Mesenchymal stem cell (in vitro differentiated cells and primary cell): ENCODE results near the gene CDC16.

Experiments used
- DNase-seq: peaks from one replicate; pipeline ENCODE4 v3.0.0-alpha.2; 2013
- H2AFZ ChIP-seq: one replicate; pipeline ENCODE4 v1.6.1; 2013; ENCODE audit warnings: low read depth, mild to moderate bottlenecking, control low read depth, inconsistent platforms, low read length, moderate library complexity
- H2AK5ac ChIP-seq: 2 replicates; pipeline ENCODE4 v1.6.1; 2013; ENCODE audit warnings: low read length, moderate library complexity, mild to moderate bottlenecking, inconsistent platforms; ENCODE audit not compliant: severe bottlenecking
- H2BK120ac ChIP-seq: one replicate; pipeline ENCODE4 v1.6.1; 2013; ENCODE audit warnings: low read depth, mild to moderate bottlenecking, inconsistent platforms, low read length, moderate library complexity
- H2BK12ac ChIP-seq, 2 experiments: one replicate each; pipeline ENCODE4 v1.6.1; 2013; ENCODE audit warnings: inconsistent platforms in 2 of 2, low read length in 2 of 2, mild to moderate bottlenecking in 2 of 2, moderate library complexity in 2 of 2, control low read depth in 1 of 2
- H2BK15ac ChIP-seq: one replicate; pipeline ENCODE4 v1.6.1; 2013; ENCODE audit warnings: mild to moderate bottlenecking, low read depth, inconsistent platforms; ENCODE audit not compliant: poor library complexity, severe bottlenecking
- H2BK5ac ChIP-seq: 2 replicates; pipeline ENCODE4 v1.6.1; 2013; ENCODE audit warnings: low read depth, mild to moderate bottlenecking, low read length, control low read depth, inconsistent platforms; ENCODE audit not compliant: poor library complexity, severe bottlenecking
- H3K14ac ChIP-seq, 2 experiments: one replicate each; pipeline ENCODE4 v1.6.1; 2013; ENCODE audit warnings: inconsistent platforms in 2 of 2, low read length in 2 of 2, control low read depth in 1 of 2, mild to moderate bottlenecking in 1 of 2, moderate library complexity in 1 of 2
- H3K18ac ChIP-seq, 2 experiments: one replicate each; pipeline ENCODE4 v1.6.1; 2013; ENCODE audit warnings: inconsistent platforms in 2 of 2, low read length in 2 of 2, control low read depth in 1 of 2, low read depth in 1 of 2, mild to moderate bottlenecking in 1 of 2
- H3K23ac ChIP-seq, 2 experiments: one replicate each; pipeline ENCODE4 v1.6.1; 2013; ENCODE audit warnings: inconsistent platforms in 2 of 2, low read length in 2 of 2, mild to moderate bottlenecking in 2 of 2, moderate library complexity in 2 of 2, control low read depth in 1 of 2
- H3K27ac ChIP-seq: 2 replicates; pipeline ENCODE4 v1.5.1; 2013; ENCODE audit warnings: mild to moderate bottlenecking, moderate library complexity, low read length, control low read depth, inconsistent platforms; ENCODE audit not compliant: poor library complexity, severe bottlenecking
- H3K27me3 ChIP-seq, 2 experiments: 2 replicates each; pipeline versions ENCODE4 v1.6.1 to v1.7.0; 2013; ENCODE audit warnings: low read length in 2 of 2, mild to moderate bottlenecking in 2 of 2, moderate library complexity in 2 of 2, control low read depth in 1 of 2, inconsistent platforms in 1 of 2; ENCODE audit not compliant: control insufficient read depth in 1 of 2, insufficient read depth in 1 of 2
- H3K36me3 ChIP-seq, 2 experiments: 2 replicates each; pipeline versions ENCODE4 v1.6.1 to v1.7.0; 2013; ENCODE audit warnings: low read length in 2 of 2, control low read depth in 1 of 2, inconsistent platforms in 1 of 2, low read depth in 1 of 2, mild to moderate bottlenecking in 1 of 2; ENCODE audit not compliant: insufficient read depth in 2 of 2, control insufficient read depth in 1 of 2
- H3K4ac ChIP-seq, 2 experiments: one replicate each; pipeline ENCODE4 v1.6.1; 2013; ENCODE audit warnings: inconsistent platforms in 2 of 2, low read length in 2 of 2, mild to moderate bottlenecking in 2 of 2, moderate library complexity in 2 of 2, control low read depth in 1 of 2, low read depth in 1 of 2
- H3K4me1 ChIP-seq: 2 replicates; pipeline ENCODE4 v1.6.1; 2013; ENCODE audit warnings: low read depth, low read length, control low read depth; ENCODE audit not compliant: control insufficient read depth, insufficient read depth
- H3K4me2 ChIP-seq: 2 replicates; pipeline ENCODE4 v1.6.1; 2013; ENCODE audit warnings: low read length, mild to moderate bottlenecking, inconsistent platforms; ENCODE audit not compliant: poor library complexity, severe bottlenecking
- H3K4me3 ChIP-seq, 2 experiments: 2 replicates each; pipeline versions ENCODE4 v1.5.1 to v1.7.0; 2013; ENCODE audit warnings: low read length in 2 of 2, mild to moderate bottlenecking in 2 of 2, control low read depth in 1 of 2, low read depth in 1 of 2; ENCODE audit not compliant: insufficient read depth in 1 of 2
- H3K79me1 ChIP-seq: replicated peaks from 2 replicates; pipeline ENCODE4 v1.6.1; 2013; ENCODE audit warnings: mild to moderate bottlenecking, control low read depth, low read length, inconsistent platforms; ENCODE audit not compliant: poor library complexity, severe bottlenecking
- H3K9ac ChIP-seq: 2 replicates; pipeline ENCODE4 v1.7.0; 2013; ENCODE audit warnings: mild to moderate bottlenecking, low read length, moderate library complexity
- H3K9me3 ChIP-seq: 2 replicates; pipeline ENCODE4 v1.7.0; 2013; ENCODE audit warnings: mild to moderate bottlenecking, low read length; ENCODE audit not compliant: control insufficient read depth
- H4K8ac ChIP-seq: one replicate; pipeline ENCODE4 v1.6.1; 2013; ENCODE audit warnings: inconsistent platforms, mild to moderate bottlenecking, low read length, moderate library complexity
- H4K91ac ChIP-seq: one replicate; pipeline ENCODE4 v1.6.1; 2013; ENCODE audit warnings: mild to moderate bottlenecking, low read length, inconsistent platforms
- WGBS: methylation state at CpG from one replicate; pipeline ENCODE4 v1.1.7; 2013; ENCODE audit warnings: mixed read lengths; 5-methylcytosine and 5-hydroxymethylcytosine counted together

Gene CDC16

DNA sequence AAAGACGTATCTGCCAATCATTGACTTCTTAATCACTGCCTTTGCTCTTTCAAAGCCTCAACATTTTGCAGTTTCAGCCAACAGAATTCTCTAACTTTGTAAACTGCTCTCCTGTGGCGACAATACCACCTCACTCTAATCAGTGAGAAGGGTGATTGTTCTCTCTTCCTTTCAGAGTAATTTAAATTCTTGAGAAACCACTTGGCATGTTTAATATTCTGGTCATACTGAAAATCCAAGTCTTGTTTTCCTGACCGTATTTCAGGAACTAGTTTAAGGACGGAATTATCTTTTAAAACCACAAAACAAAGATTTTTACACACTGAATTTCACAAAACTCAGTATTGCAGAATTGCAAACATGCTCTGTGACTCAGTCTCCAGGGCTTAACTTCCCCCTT, 5.2 kb upstream of the CDC16 start:
- Histone ChIP-seq H2BK5ac (no peak overlapping the region), H3K79me1 (no peaks in the 10 kb centered on the region), H2BK120ac (no peak overlapping the region), H2AK5ac (no peak overlapping the region), H3K9ac (peak overlapping the region; percentile 31), H3K4ac (no peak overlapping the region), H3K14ac (no peak overlapping the region), H3K27me3 (peaks cover 17 to 23% of the 10 kb centered on the region in 2 experiments), H3K36me3 (no peaks in the 10 kb centered on the region), H3K4me1 (peaks cover 15% of the 10 kb centered on the region), H3K18ac (no peak overlapping the region), H4K91ac (no peak overlapping the region), H3K4me2 (no peak overlapping the region), H3K4me3 (no peak overlapping the region), H3K9me3 (no peaks in the 10 kb centered on the region), H3K27ac (no peak overlapping the region), H2BK15ac (no peak overlapping the region), H4K8ac (no peak overlapping the region), H2AFZ (no peak overlapping the region), H3K23ac (no peak overlapping the region), H2BK12ac (no peak overlapping the region)
- 73% methylated on average over 3 of the region's 4 CpGs for WGBS
- DNase-seq = no peak

DNA sequence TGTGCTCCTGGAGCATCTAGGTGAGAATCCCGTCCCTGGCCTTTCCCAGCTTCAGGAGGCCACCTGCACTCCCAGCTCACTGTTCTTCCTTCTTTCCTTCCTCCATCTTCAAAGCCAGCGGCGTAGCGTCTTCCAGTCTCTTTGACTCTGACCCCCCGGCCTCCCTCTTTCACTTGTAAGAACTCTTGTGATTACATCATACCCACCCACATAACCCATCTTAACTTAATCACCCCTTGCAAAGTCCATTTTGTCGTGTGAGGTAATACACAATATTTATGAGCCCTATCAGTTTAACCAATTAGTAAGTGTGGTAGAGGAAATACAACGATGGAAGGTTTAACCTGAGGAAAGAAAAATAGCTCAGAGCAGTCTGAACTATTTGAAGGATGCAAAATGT, 4.6 kb upstream of the CDC16 start:
- H2BK5ac ChIP-seq = no peak overlapping the region
- H4K8ac ChIP-seq = no peak overlapping the region
- no peak overlapping the region for H3K14ac ChIP-seq
- H3K27ac ChIP-seq = no peak overlapping the region
- H4K91ac ChIP-seq = no peak overlapping the region
- H3K4me2 ChIP-seq = no peak overlapping the region
- no peak overlapping the region for H3K23ac ChIP-seq
- H2AFZ ChIP-seq = no peak overlapping the region
- no peaks in the 10 kb centered on the region for H3K79me1 ChIP-seq
- no peak overlapping the region for H3K4me3 ChIP-seq
- WGBS = 47% methylated on average over 6 of the region's 7 CpGs
- H3K4me1 ChIP-seq = peaks cover 16% of the 10 kb centered on the region
- peak overlapping the region; percentile 31 for H3K9ac ChIP-seq
- H3K18ac ChIP-seq = no peak overlapping the region
- peaks cover 17 to 23% of the 10 kb centered on the region in 2 experiments for H3K27me3 ChIP-seq
- no peak overlapping the region for H3K4ac ChIP-seq
- no peak overlapping the region for H2BK15ac ChIP-seq
- peak; percentile 18 for DNase-seq
- H2BK120ac ChIP-seq = no peak overlapping the region
- no peak overlapping the region for H2BK12ac ChIP-seq
- no peaks in the 10 kb centered on the region for H3K36me3 ChIP-seq
- H2AK5ac ChIP-seq = no peak overlapping the region
- H3K9me3 ChIP-seq = no peaks in the 10 kb centered on the region

DNA sequence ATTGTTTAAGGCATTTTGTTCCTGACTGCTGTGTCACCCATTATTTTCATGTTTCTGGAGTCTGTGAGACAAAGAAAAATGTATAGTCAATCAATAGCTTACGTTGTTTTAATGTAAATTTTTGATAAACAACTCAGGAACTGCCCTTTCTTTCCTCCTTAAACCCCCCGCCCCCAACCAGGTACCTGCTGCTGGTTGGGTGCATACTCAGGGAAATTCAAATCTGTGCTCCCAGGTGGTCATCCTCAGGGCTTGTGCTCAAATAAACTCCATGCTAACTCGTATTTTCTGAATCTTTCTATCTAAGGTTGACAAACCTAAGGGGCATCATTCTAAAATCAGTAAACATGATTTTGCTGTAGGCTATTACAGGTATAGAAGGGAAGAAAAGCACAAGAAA, 4.1 kb upstream of the CDC16 start:
- H2AK5ac ChIP-seq = no peak overlapping the region
- H3K23ac ChIP-seq = no peak overlapping the region
- no peaks in the 10 kb centered on the region for H3K36me3 ChIP-seq
- no peak overlapping the region for H2AFZ ChIP-seq
- no peak overlapping the region for H2BK5ac ChIP-seq
- H4K91ac ChIP-seq = no peak overlapping the region
- WGBS = 46% methylated on average over 2 of the region's 3 CpGs
- no peak overlapping the region for H3K18ac ChIP-seq
- no peak overlapping the region for H2BK12ac ChIP-seq
- H3K4me2 ChIP-seq = no peak overlapping the region
- H3K9me3 ChIP-seq = no peaks in the 10 kb centered on the region
- peaks cover 17 to 23% of the 10 kb centered on the region in 2 experiments for H3K27me3 ChIP-seq
- no peak overlapping the region for H2BK120ac ChIP-seq
- no peak overlapping the region for H3K9ac ChIP-seq
- H2BK15ac ChIP-seq = no peak overlapping the region
- no peak for DNase-seq
- no peak overlapping the region for H4K8ac ChIP-seq
- peaks cover 15% of the 10 kb centered on the region for H3K4me1 ChIP-seq
- no peaks in the 10 kb centered on the region for H3K79me1 ChIP-seq
- H3K14ac ChIP-seq = no peak overlapping the region
- no peak overlapping the region for H3K4me3 ChIP-seq
- H3K27ac ChIP-seq = no peak overlapping the region
- H3K4ac ChIP-seq = no peak overlapping the region

DNA sequence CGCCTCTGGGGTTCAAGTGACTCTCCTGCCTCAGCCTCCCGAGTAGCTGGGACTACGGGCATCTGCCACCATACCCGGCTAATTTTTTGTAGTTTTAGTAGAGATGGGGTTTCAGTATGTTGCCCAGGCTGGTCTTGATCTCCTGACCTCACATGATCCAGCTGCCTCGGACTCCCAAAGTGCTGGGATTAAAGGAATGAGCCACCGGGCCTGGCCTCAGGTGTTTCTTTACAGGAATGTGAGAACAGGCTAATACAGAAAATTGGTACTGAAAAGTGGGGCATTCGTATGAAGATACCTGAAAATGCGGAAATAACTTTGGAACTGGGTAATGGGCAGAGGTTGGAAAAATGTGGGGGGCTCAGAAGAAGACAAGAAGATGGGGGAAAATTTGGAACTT, 2.8 kb upstream of the CDC16 start:
- no peak overlapping the region for H3K9ac ChIP-seq
- H2AFZ ChIP-seq = no peak overlapping the region
- no peak overlapping the region for H3K4me2 ChIP-seq
- H2BK5ac ChIP-seq = no peak overlapping the region
- H3K18ac ChIP-seq = no peak overlapping the region
- H3K4ac ChIP-seq = no peak overlapping the region
- H2BK15ac ChIP-seq = no peak overlapping the region
- no peak overlapping the region for H3K14ac ChIP-seq
- peaks cover 8% of the 10 kb centered on the region for H3K4me1 ChIP-seq
- H4K91ac ChIP-seq = no peak overlapping the region
- H4K8ac ChIP-seq = no peak overlapping the region
- no peak overlapping the region for H2BK120ac ChIP-seq
- H3K23ac ChIP-seq = no peak overlapping the region
- H2BK12ac ChIP-seq = no peak overlapping the region
- H3K27me3 ChIP-seq = peaks cover 17 to 23% of the 10 kb centered on the region in 2 experiments
- H3K36me3 ChIP-seq = peaks cover 3 to 4% of the 10 kb centered on the region in 2 experiments
- H3K9me3 ChIP-seq = no peaks in the 10 kb centered on the region
- no peak overlapping the region for H2AK5ac ChIP-seq
- H3K27ac ChIP-seq = no peak overlapping the region
- DNase-seq = no peak
- 82% methylated on average over 8 of the region's 8 CpGs for WGBS
- H3K79me1 ChIP-seq = peaks cover 3% of the 10 kb centered on the region
- no peak overlapping the region for H3K4me3 ChIP-seq
